CD8-positive, alpha-beta memory T cell (primary cell): ENCODE results near the gene ZNF195. TPM values are rescaled to one million over a fixed set of nuclear protein-coding genes. Genes with fewer than 3 reads are reported as not detected.
"Not testable (repeated sequence)": the region's sequence is repeated elsewhere in the genome, so short reads cannot be mapped to it uniquely, and the experiment has no call there.

ENCODE experiments used
- CTCF ChIA-PET: fragments of 350-600 bp; sonication (Branson Sonifier 250); formaldehyde crosslinking; loops from one replicate; lab custom pipeline; 2021; ENCODE audit warnings: antibody characterized with exemption; lab: Charles Lee
- POLR2A ChIA-PET: fragments of 350-600 bp; sonication (Branson Sonifier 250); formaldehyde crosslinking; loops from one replicate; lab custom pipeline; 2021; ENCODE audit warnings: antibody characterized with exemption; lab: Charles Lee
- DNase-seq, 5 donors: peaks; one replicate each; pipeline versions ENCODE4 v3.0.0 to v3.0.0-alpha.2; 2020 to 2022; ENCODE audit warnings: mixed read lengths in 1 of 5
- H3K27ac ChIP-seq: one replicate; pipeline ENCODE4 v1.7.0; 2013; ENCODE audit warnings: low read depth, mild to moderate bottlenecking, low read length, moderate library complexity
- H3K27me3 ChIP-seq: 2 replicates; pipeline ENCODE4 v1.7.0; 2013; ENCODE audit warnings: low read length, mild to moderate bottlenecking; ENCODE audit not compliant: insufficient read depth, poor library complexity, severe bottlenecking
- H3K36me3 ChIP-seq: 2 replicates; pipeline ENCODE4 v1.7.0; 2013; ENCODE audit warnings: mild to moderate bottlenecking, low read length, moderate library complexity; ENCODE audit not compliant: insufficient read depth
- H3K4me1 ChIP-seq: 2 replicates; pipeline ENCODE4 v1.7.0; 2013; ENCODE audit warnings: mild to moderate bottlenecking, low read length, moderate library complexity; ENCODE audit not compliant: insufficient read depth
- H3K4me3 ChIP-seq: 2 replicates; pipeline ENCODE4 v1.7.0; 2013; ENCODE audit warnings: mild to moderate bottlenecking, low read length
- H3K9me3 ChIP-seq: 2 replicates; pipeline ENCODE4 v1.7.0; 2013; ENCODE audit warnings: mild to moderate bottlenecking, low read length
- H3K27ac Mint-ChIP-seq, 8 donors: one replicate each; pipeline ENCODE4 v1.8.0; 2020 to 2021; ENCODE audit warnings: mixed read lengths in 8 of 8, mild to moderate bottlenecking in 6 of 8, inconsistent platforms in 3 of 8, moderate library complexity in 3 of 8
- H3K27me3 Mint-ChIP-seq, 2 donors: one replicate each; pipeline ENCODE4 v1.8.0; 2020 to 2021; ENCODE audit warnings: mixed read lengths in 2 of 2, mild to moderate bottlenecking in 1 of 2, moderate library complexity in 1 of 2
- H3K36me3 Mint-ChIP-seq, 3 donors: one replicate each; pipeline ENCODE4 v1.8.0; 2020 to 2021; ENCODE audit warnings: mixed read lengths in 3 of 3, inconsistent platforms in 1 of 3, mild to moderate bottlenecking in 1 of 3
- H3K4me1 Mint-ChIP-seq, 3 donors: one replicate each; pipeline ENCODE4 v1.8.0; 2020 to 2021; ENCODE audit warnings: mixed read lengths in 3 of 3, inconsistent platforms in 1 of 3, mild to moderate bottlenecking in 1 of 3
- H3K4me3 Mint-ChIP-seq, 7 donors: one replicate each; pipeline ENCODE4 v1.8.0; 2020 to 2021; ENCODE audit warnings: mixed read lengths in 7 of 7, mild to moderate bottlenecking in 6 of 7, moderate library complexity in 4 of 7, inconsistent platforms in 2 of 7
- H3K9me3 Mint-ChIP-seq, 5 donors: one replicate each; pipeline ENCODE4 v1.8.0; 2020 to 2022; ENCODE audit warnings: mixed read lengths in 5 of 5, mild to moderate bottlenecking in 3 of 5, moderate library complexity in 2 of 5, inconsistent platforms in 1 of 5
- polyA plus RNA-seq: library from polyadenylated mRNA; unstranded; fragments of 300-500 nt; fragmentation: Illumina TruSeq; gene quantifications from one replicate; pipeline ENCODE4 v1.2.3, GENCODE V29; 2021
- total RNA-seq, 2 experiments: library from RNA; stranded (reverse); gene quantifications; one replicate each; pipeline ENCODE4 v1.2.3, GENCODE V29; 2021

ZNF195 gene
- total and polyA plus RNA-seq, 3 experiments from 2014 or later, result 24.2 to 41.5 (median 32.6) TPM

DNA sequence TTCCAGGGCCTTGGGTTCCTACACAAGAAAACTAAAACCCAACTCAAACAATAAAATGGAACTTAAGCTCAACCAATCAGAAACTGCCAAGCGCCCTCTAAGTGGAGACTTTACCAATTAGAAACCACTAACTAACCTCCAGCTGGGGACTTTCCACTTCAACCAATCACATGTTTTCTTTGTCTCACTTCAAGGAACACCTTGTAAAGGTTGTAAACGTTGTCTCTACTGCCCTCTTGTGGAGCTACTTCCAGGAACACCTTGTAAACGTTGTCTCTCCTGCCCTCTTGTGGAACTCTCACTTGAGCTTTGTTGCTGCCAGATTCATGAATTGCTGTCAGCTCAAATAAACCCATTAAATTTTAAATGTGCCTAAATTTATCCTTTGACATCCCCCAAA lies 54.2 kb downstream of the ZNF195 start:
- H3K4me3 Mint-ChIP-seq, DNase-seq, H3K4me1 Mint-ChIP-seq, H3K4me3 ChIP-seq, H3K27ac ChIP-seq, H3K27me3 ChIP-seq, H3K36me3 Mint-ChIP-seq, POLR2A ChIA-PET, H3K9me3 Mint-ChIP-seq, H3K4me1 ChIP-seq, H3K9me3 ChIP-seq, CTCF ChIA-PET, H3K27ac Mint-ChIP-seq, H3K36me3 ChIP-seq, H3K27me3 Mint-ChIP-seq: not testable (repeated sequence)

Other genes starting within 250 kb of the ZNF195 start
- 1 to 10 TPM; 2.6 to 2.7 TPM for gene OSBPL5, start 213.8 kb downstream of the ZNF195 start, total RNA-seq
- gene OSBPL5, start 213.8 kb downstream of the ZNF195 start, polyA plus RNA-seq, result 8.5 TPM
- not detected for gene MRGPRG, start 160.3 kb downstream of the ZNF195 start, total RNA-seq
- gene MRGPRG, start 160.3 kb downstream of the ZNF195 start, polyA plus RNA-seq, result not detected
- gene MRGPRE, start 146.7 kb downstream of the ZNF195 start, total RNA-seq, result not detected
- gene MRGPRE, start 146.7 kb downstream of the ZNF195 start, polyA plus RNA-seq, result not detected